NCI-H2029 (cell line): ENCODE measurements around the gene KAZN.

ENCODE experiments used
- DNase-seq: peaks from one replicate; lab custom pipeline; 2025; lab: John Stamatoyannopoulos, UW

Gene KAZN

GRCh38 chr1:14769486-14770274 lies 171.2 kb downstream of the KAZN start:
- DNase-seq = no peak

- no peak for DNase-seq
Observed at GRCh38 chr1:14773396-14774025, 175.0 kb downstream of the KAZN start.

DNA sequence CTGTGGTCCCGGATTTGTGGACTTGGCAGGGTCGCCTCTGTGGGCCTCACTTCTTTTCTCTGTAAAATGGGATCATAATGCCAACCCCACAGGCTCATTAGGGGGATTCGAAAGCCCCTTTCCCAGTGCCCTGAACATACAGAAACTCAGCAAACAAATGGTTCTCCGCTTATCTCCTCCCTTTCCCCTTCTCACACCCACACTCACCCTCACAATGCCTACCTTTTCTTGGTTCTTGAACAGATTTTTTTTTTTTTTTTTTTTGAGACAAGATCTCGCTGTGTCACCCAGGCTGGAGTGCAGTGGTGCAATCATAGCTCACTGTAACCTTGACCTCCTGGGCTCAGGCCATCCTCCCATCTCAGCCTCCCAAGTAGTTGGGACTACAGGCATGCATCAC lies 175.7 kb downstream of the KAZN start:
- DNase-seq = no peak

GRCh38 chr1:14774988-14775387 lies 176.5 kb downstream of the KAZN start:
- no peak for DNase-seq

DNA sequence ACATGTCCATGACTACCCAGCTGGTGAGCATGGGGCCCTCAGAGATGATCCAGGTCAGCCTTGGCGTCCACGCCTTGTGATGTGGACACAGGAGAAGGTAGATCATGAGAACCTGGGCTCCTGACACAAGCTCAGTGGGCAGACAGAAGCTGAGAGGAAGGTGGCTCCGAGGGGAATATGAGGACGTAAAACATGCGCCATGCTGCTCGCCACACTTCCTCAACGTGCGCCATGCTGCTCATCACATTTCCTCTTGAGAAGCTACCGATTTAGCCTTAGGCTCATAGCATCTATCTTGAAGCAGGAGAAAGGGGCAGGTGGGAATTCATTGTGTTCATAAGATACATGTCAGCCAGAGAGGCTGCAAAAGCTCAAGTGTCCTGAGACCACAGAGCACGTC lies 176.9 kb downstream of the KAZN start:
- no peak for DNase-seq

DNA sequence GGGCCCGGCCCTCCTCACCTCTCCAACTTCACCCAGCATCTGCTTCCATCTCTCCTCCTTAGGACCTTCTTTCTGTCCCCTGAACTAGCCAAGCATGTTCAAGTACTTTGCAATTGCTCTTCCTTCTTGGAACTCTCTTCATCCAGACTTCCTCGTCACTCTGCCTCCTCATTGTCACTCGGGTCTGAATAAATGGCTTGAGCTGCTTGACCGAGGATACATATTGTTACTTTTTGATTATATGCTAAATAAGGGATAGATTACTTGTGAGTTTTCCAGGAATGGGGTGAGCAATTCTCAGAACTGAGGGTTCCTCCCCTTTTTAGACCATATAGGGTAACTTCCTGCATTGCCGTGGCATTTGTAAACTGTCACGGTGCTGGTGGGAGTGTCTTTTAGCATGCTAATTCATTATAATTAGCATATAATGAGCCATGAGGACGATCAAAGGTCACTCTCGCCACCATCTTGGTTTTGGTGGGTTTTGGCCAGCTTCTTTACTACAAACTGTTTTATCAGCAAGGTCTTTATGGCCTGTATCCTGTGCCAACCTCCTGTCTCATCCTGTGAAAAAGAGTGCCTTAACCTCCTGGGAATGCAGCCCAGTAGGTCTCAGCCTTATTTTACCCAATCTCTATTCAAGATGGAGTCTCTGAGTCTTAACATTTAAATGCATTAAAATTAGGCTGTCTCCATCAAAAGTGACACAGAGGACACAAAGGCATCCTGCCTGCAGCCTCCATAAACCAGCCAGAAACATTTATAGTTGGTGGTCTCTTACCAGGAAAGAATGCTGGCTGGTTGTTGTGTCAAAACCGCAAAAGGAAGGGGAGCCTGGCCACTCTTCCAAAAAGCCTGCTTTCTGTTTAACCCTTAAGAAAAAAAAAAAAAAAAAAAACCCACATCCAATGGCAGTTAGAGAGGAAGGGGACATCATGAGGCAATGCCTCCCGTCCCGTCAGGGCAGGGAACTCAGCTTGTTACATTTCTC lies 179.3 kb downstream of the KAZN start:
- DNase-seq = no peak

DNA sequence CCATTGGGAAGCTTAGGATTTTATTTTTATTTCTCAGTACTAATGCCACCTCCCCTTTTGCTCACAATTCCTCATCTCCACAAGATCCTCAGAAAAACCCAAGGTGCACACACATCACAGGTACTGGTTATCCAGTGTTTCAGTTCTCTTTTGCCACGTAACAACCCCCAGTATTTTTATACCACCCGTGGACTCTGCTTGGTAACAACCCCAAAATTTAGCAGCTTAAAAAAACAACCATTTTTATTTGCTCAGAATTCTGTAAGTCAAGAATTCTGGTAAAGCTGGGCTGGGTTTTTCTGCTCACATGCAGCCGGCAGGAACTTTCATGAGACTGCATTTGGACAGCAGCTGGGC lies 180.0 kb downstream of the KAZN start:
- no peak for DNase-seq

GRCh38 chr1:14778898-14779865 lies 180.7 kb downstream of the KAZN start:
- DNase-seq = no peak

DNA sequence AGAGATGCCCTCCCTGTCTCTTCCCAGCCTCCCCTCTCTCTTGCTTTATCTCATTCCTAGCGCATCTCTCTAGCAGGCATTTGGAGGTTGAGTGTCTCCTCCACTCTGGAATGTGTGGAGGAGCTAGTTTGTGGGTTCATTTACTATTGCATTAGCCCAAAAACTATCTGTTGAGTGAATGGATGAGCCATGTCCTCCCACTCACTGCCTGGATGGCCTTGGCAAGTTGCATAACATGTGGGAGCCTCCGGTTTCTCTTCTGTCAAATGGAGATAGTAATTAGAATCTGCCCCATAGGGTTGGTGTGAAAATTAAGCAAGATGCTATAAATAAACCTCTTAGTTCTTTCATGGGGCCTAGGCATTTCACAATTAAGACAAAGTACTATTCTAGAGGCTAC lies 181.8 kb downstream of the KAZN start:
- DNase-seq = no peak

- DNase-seq = no peak
Observed at GRCh38 chr1:14781811-14782210, 183.3 kb downstream of the KAZN start.

DNA sequence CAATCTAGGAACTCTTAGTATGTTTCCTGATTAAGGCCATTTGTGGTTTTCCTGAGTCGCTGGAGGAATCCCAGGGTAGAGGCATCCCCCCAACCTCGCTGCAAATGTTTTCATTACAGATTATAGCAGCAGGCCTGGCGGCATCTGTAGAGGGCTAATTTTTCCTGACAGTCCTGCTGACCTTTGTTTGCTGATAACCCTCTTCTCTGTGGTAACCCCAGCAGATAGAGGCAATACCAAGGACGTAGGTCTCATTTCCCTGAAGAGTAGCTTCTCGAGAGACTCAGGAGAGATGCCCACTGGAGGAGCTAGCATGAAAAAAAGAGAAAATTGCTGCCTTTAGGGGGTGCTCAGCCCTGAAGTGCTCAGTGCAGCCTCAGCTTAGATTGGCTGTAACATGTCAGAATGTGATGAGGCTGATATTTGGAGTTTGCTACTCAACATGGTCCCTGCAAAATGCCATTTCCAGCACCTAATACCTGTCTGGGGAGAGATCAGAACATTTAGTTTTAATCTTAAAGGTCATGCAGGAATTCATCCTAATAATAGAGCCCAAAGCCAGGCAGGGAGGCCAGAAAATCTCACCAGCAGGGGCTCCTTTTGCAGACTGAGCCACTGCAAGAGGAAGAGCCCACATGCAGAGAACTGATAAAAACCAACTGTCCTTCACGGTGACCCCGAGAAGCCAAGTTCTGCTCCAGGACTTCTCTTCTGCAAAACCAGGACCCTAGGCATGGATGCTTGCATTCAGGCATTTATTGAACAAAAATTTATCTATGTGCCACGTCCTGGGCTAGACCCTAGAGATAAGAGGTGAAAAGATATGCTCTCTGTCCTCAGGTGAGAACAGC lies 184.5 kb downstream of the KAZN start:
- DNase-seq = no peak

GRCh38 chr1:14783592-14783886 lies 185.1 kb downstream of the KAZN start:
- DNase-seq = no peak

- no peak for DNase-seq
Observed at GRCh38 chr1:14784790-14785773, 186.6 kb downstream of the KAZN start.

DNA sequence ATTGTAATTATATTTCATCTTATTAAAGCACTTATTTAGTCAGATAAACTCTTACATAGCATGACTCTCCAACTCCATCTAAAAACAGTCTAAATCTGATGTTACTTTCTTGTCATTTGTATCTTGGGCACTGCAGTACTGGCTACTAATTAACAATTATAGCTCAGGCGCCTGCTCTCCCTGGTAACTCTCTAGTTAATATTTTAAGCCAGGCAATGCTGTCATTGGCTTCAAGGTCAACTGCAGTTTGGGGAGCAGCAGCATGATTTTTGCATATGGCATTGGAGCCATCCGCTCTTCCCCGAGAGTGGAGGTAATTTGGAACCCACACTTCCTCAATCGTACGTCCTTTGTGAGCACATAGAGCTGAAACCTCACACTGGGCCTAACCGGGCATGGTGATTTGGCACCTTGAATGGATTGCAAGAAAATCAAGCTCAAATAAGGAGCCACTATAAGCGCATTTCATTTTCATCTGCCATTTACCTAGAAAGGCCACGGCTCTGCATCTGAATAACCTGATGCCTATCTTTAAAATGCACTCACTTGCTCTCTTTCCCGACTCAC lies 187.7 kb downstream of the KAZN start:
- DNase-seq = no peak

DNA sequence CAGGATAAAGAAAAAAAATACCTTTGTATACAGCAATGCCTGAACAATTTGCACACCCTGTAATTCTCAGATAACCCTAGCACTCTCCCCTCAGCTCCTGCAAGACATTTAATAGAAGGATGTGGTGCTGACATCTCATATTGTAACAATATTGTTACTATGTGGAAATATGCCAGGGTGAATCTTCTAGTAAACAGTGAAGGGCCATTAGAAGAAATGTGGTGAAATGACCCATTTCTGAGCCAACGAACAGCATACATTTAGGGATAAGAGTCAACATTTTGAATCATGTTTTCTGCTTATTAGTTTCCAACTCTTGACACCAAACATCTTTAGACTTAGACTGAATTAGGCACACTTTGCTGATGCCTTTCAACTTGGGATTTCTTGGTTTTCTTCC lies 188.2 kb downstream of the KAZN start:
- DNase-seq = no peak

DNA sequence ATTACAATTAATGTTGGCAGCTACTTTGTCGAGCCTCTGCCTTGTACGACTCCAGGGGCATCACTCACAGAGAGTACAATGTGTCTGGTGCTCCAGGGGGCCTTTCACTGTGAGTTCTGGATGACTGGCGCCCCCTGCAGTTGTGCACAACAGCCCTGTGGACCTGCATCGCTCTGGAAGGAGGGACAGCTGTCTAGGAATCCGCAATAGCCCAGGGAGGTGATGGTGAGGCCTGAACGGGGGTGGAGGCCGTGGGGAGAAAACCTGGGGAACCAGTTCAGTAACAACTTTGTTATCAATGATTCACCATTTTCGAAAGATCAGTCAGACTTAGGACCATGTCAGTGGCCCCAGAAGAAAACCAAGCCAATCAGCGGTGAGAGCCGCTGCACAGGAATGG lies 189.1 kb downstream of the KAZN start:
- no peak for DNase-seq

- DNase-seq = no peak
Observed at GRCh38 chr1:14788080-14788479, 189.6 kb downstream of the KAZN start.

DNA sequence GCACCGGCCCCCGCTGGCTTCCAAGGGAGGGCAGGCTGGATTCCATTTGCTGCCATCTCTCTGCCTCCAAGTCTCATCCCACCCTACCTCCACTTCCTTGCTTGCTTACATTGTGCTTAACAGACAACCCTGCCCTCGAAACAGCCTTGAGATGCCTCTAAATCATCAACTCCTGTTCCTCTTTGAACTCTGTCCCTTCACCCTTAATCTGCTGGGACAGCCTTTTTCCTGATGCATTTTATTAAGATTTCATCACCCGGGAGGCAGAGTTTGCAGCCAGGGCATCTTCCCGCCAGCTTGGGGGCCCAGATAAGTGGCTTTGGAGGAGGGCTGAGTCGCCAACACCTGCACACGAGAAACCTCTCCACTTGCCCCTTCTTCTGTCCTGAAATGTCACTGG lies 192.5 kb downstream of the KAZN start:
- DNase-seq = no peak

DNA sequence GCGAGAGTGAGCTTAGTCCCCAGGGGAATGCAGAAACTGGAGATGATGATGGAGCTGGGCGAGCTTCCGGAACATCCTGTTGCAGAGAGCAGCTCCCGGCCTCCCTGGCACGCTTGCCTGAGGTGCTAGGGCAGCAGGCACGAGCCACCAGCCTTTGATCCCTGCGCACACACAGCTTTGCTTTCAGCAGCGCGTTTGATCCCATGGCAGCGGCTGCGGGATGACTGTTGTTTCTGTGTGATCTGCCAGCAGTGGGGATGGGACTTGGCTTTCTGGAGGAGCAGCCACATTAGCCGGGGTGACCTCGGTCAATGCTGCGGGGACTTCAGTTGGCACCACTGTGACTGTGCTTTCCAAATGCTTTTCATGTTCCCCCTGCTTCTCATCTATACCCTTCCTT lies 193.2 kb downstream of the KAZN start:
- DNase-seq = no peak
